Stimulated activated CD8-positive, alpha-beta memory T cell treated with anti-CD3 and anti-CD28 coated beads, Interleukin-15, amount 100 ng/mL, for 24 hours (primary cell): ENCODE measurements around the gene GID8.
"Not testable (repeated sequence)": the region's sequence is repeated elsewhere in the genome, so short reads cannot be mapped to it uniquely, and the experiment has no call there.

Experiments
- DNase-seq: peaks from one replicate; pipeline ENCODE4 v3.0.0-alpha.2; 2020; ENCODE audit warnings: low read depth

Gene GID8

GRCh38 chr20:62922451-62922921 lies 15.5 kb upstream of the GID8 start:
- DNase-seq = no peak

GRCh38 chr20:62923059-62923668 lies 14.8 kb upstream of the GID8 start:
- DNase-seq = not testable (repeated sequence)

GRCh38 chr20:62923669-62924441 lies 14.1 kb upstream of the GID8 start:
- DNase-seq = no peak

GRCh38 chr20:62924442-62925075 lies 13.4 kb upstream of the GID8 start:
- no peak for DNase-seq

GRCh38 chr20:62925076-62925419 lies 12.9 kb upstream of the GID8 start:
- DNase-seq = no peak

GRCh38 chr20:62925420-62926228 lies 12.3 kb upstream of the GID8 start:
- DNase-seq = no peak

- peak; percentile 75 for DNase-seq
These were observed 11.5 kb upstream of the GID8 start, which contains the start of gene DIDO1 for GRCh38 chr20:62926229-62927127. DIDO1 (minus strand) TSS chr20:62926505.

- DNase-seq = no peak
These were observed 10.7 kb upstream of the GID8 start for GRCh38 chr20:62927128-62927705.

GRCh38 chr20:62928246-62928939 lies 9.6 kb upstream of the GID8 start:
- DNase-seq = no peak

- DNase-seq = no peak
These were observed 8.9 kb upstream of the GID8 start for GRCh38 chr20:62929051-62929538.

GRCh38 chr20:62931464-62931863 lies 6.5 kb upstream of the GID8 start:
- no peak for DNase-seq

GRCh38 chr20:62933966-62934365 lies 4.0 kb upstream of the GID8 start:
- DNase-seq = no peak

GRCh38 chr20:62935204-62935967 lies 2.6 kb upstream of the GID8 start:
- DNase-seq = no peak

- no peak for DNase-seq
These were observed 1.9 kb upstream of the GID8 start for GRCh38 chr20:62935968-62936585.

GRCh38 chr20:62937268-62938104 lies 461 bp upstream of the GID8 start:
- DNase-seq = peak; percentile 95

GRCh38 chr20:62940875-62941274 lies 2.9 kb downstream of the GID8 start:
- no peak for DNase-seq

- no peak for DNase-seq
These were observed 3.8 kb downstream of the GID8 start for GRCh38 chr20:62941792-62942191.

- no peak for DNase-seq
These were observed 4.5 kb downstream of the GID8 start for GRCh38 chr20:62942456-62942855.
